HG03097 (cell line): Measurements from ENCODE around the gene LINC00305.
A peak's percentile ranks its signal among the peaks of the same experiment; 100 is the strongest.

ENCODE experiments used
- ATAC-seq: cut with Tn5 transposase; IDR thresholded peaks from one replicate; pipeline ENCODE4 v1.9.1; 2021; ENCODE audit not compliant: unreplicated experiment, low FRiP score

The LINC00305 gene

GRCh38 chr18:64148988-64149387 lies at the start of gene LINC00305:
Gene LINC00305 (minus strand): TSS chr18:64149088.
- ATAC-seq, result no peak

- ATAC-seq, result no peak
These were observed 42.2 kb upstream of the LINC00305 start for GRCh38 chr18:64191069-64191468.

GRCh38 chr18:64185987-64186386 lies 37.1 kb upstream of the LINC00305 start:
- no peak for ATAC-seq

GRCh38 chr18:64183665-64184064 lies 34.8 kb upstream of the LINC00305 start:
- ATAC-seq, result no peak

GRCh38 chr18:64180617-64181016 lies 31.7 kb upstream of the LINC00305 start:
- ATAC-seq, result no peak

GRCh38 chr18:64180171-64180570 lies 31.3 kb upstream of the LINC00305 start:
- ATAC-seq, result no peak

- no peak for ATAC-seq
These were observed 30.7 kb upstream of the LINC00305 start for GRCh38 chr18:64179556-64180080.

GRCh38 chr18:64178860-64179259 lies 30.0 kb upstream of the LINC00305 start:
- no peak for ATAC-seq

GRCh38 chr18:64175432-64175831 lies 26.5 kb upstream of the LINC00305 start:
- no peak for ATAC-seq

GRCh38 chr18:64171576-64171975 lies 22.7 kb upstream of the LINC00305 start:
- no peak for ATAC-seq

GRCh38 chr18:64167408-64167925 lies 18.6 kb upstream of the LINC00305 start:
- ATAC-seq, result no peak

GRCh38 chr18:64165906-64166305 lies 17.0 kb upstream of the LINC00305 start:
- no peak for ATAC-seq

- ATAC-seq, result no peak
These were observed 16.0 kb upstream of the LINC00305 start for GRCh38 chr18:64164883-64165282.

- no peak for ATAC-seq
These were observed 1.1 kb upstream of the LINC00305 start for GRCh38 chr18:64149916-64150438.

GRCh38 chr18:64142904-64143303 lies 6.0 kb downstream of the LINC00305 start:
- ATAC-seq, result no peak

GRCh38 chr18:64137914-64138313 lies 11.0 kb downstream of the LINC00305 start:
- ATAC-seq, result no peak

GRCh38 chr18:64134044-64134747 lies 14.7 kb downstream of the LINC00305 start:
- ATAC-seq, result no peak

GRCh38 chr18:64132871-64133270 lies 16.0 kb downstream of the LINC00305 start:
- no peak for ATAC-seq

GRCh38 chr18:64131314-64131713 lies 17.6 kb downstream of the LINC00305 start:
- ATAC-seq, result no peak

- ATAC-seq, result peak; percentile 67
These were observed 21.7 kb downstream of the LINC00305 start for GRCh38 chr18:64127172-64127571.

GRCh38 chr18:64119916-64120315 lies 29.0 kb downstream of the LINC00305 start:
- ATAC-seq, result no peak

GRCh38 chr18:64118406-64118805 lies 30.5 kb downstream of the LINC00305 start:
- no peak for ATAC-seq
